Body of pancreas (tissue), 4 donors: ENCODE results near the gene KRT79.

Experiments used
- CTCF ChIP-seq, 7 experiments: fragments of 450-650 bp in 4 of 7; fragments of 200-600 bp in 3 of 7; sonication (generic) in 3 of 7; IDR thresholded peaks; one replicate each; pipeline ENCODE4 v1.5.1; 2016 to 2019; ENCODE audit warnings: antibody characterized with exemption in 7 of 7
- POLR2A ChIP-seq, 3 donors: fragments of 450-650 bp; IDR thresholded peaks; one replicate each; pipeline ENCODE4 v1.6.1; 2016; ENCODE audit warnings: antibody characterized with exemption in 3 of 3, mild to moderate bottlenecking in 2 of 3

GRCh38 chr12:52805000-52805399 lies 29.1 kb downstream of the KRT79 start:
- TF ChIP-seq CTCF (IDR thresholded peaks at IDR 0.05) (no peak), POLR2A (IDR thresholded peaks at IDR 0.05) (no peak)
